SK-N-DZ (cell line): ENCODE measurements around the gene MRFAP1L1.

Experiments
- DNase-seq: peaks from one replicate; pipeline ENCODE4 v3.0.0-alpha.2; 2015; ENCODE audit warnings: low spot score

MRFAP1L1 gene

DNA sequence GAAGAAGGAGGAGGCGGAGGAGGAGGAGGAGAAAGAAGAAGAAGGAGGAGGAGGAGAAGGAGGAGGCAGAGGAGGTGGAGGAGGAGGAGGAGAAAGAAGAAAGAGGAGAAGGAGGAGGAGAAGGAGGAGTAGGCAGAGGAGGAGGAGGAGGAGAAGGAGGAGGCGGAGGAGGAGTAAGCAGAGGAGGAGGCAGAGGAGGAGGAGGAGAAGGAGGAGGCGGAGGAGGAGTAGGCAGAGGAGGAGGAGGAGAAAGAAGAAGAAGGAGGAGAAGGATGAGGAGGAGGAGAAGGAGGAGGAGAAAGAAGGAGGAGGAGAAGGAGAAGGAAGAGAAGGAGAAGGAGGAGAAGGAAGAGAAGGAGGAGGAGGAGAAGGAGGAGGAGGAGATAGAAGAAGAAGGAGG lies 49.2 kb downstream of the MRFAP1L1 start:
- DNase-seq = no peak

DNA sequence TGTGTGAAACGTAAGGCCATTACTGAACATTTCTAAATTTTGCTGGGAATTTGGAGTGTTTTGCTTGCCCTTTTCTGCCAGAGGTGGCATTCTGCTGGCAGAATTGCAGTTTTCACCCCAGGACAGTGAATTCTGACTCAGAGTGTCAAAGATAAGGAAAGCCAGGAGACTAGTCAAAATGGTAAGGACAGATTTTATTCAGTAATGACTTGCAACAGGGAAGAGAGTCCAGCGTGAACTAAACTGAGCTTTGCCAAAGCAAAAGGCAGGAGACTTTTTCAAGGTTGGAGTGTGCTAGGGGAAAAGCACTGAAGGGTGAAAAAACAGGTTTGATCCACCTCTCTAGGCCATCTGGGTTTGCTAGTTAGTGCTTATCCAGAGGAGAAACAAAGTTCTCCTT lies 49.8 kb downstream of the MRFAP1L1 start:
- no peak for DNase-seq

DNA sequence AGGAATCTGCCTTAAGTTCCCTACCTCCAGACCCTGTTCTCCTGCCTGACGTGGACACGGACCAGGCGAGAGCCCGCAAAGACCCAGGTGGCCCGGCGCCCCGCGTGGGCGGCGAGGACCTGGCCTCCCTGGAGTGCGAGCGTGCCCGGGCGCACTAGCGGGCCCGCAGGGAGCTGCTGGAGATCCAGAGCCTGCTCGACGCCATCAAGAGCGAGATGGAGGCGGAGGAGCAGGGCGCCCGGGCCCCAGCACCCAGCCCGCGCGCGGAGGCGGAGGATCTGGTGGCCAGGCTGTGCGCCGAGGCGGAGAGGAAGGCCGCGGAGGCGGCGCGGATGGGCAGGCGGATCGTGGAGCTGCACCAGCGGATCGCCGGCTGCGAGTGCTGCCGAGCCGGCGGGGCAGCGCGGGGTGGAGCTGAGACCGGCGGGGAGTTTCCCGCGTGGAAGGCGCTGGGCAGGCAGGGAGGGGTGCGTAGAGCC lies 51.0 kb downstream of the MRFAP1L1 start:
- no peak for DNase-seq

DNA sequence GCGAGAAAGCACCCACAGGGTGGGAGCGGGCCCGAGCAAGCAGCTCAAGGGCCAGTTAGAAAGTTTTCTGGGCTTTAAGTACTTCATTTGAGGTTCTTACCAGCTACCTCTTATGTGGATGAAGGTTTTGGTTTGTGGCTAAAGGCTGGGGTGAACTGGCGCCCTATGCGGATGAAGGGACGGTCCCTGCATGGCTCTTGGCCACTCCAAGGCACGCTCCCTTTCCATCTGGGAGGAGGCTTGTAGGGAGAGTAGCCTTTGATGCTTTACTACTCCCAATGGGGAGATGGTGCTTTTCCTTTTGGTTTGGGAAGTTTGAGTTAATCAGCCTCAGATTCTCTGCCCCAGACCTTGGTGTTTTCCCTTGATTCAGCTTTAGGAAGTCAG lies 51.5 kb downstream of the MRFAP1L1 start:
- no peak for DNase-seq
